HEK293 (cell line): ENCODE measurements around the gene CCBE1.
A peak's percentile ranks its signal among the peaks of the same experiment; 100 is the strongest.

Source experiments
- BCL11A ChIP-seq: fragments of 450-650 bp; formaldehyde crosslinking; IDR thresholded peaks from 2 replicates; pipeline ENCODE4 v1.5.1; 2016; ENCODE audit warnings: low read depth, missing biosample characterization, missing genetic modification characterization
- KLF8 ChIP-seq: fragments of 450-650 bp; formaldehyde crosslinking; IDR thresholded peaks from 2 replicates; pipeline ENCODE4 v1.5.1; 2016; ENCODE audit warnings: missing biosample characterization, missing genetic modification characterization
- PRDM1 ChIP-seq: fragments of 450-650 bp; formaldehyde crosslinking; IDR thresholded peaks from 2 replicates; pipeline ENCODE4; 2016; ENCODE audit warnings: missing biosample characterization, missing genetic modification characterization
- ZEB2 ChIP-seq: fragments of 450-650 bp; formaldehyde crosslinking; IDR thresholded peaks from 2 replicates; pipeline ENCODE4 v1.5.1; 2016; ENCODE audit warnings: missing biosample characterization, missing genetic modification characterization
- ZFP41 ChIP-seq: fragments of 450-650 bp; formaldehyde crosslinking; IDR thresholded peaks from 2 replicates; pipeline ENCODE4 v1.5.1; 2016; ENCODE audit warnings: missing biosample characterization, missing genetic modification characterization, borderline replicate concordance
- ZNF146 ChIP-seq: fragments of 450-650 bp; formaldehyde crosslinking; IDR thresholded peaks from 2 replicates; pipeline ENCODE4 v1.5.1; 2016; ENCODE audit warnings: missing biosample characterization, missing genetic modification characterization
- ZNF274 ChIP-seq, 2 experiments: fragments of 200-500 bp in 1 of 2; fragments of 450-650 bp in 1 of 2; sonication (Bioruptor generic) in 1 of 2; formaldehyde crosslinking in 1 of 2; IDR thresholded peaks; 2 replicates each; pipeline versions ENCODE4 v1.5.1 to v1.6.1; 2014 to 2016; ENCODE audit warnings: borderline replicate concordance in 1 of 2, inconsistent platforms in 1 of 2, low read length in 1 of 2, missing biosample characterization in 1 of 2, missing genetic modification characterization in 1 of 2
- ZNF423 ChIP-seq: fragments of 450-650 bp; formaldehyde crosslinking; IDR thresholded peaks from 2 replicates; pipeline ENCODE4 v1.5.1; 2016; ENCODE audit warnings: missing biosample characterization, missing genetic modification characterization
- ZNF501 ChIP-seq: fragments of 450-650 bp; formaldehyde crosslinking; IDR thresholded peaks from 2 replicates; pipeline ENCODE4 v1.5.1; 2016; ENCODE audit warnings: missing biosample characterization, missing genetic modification characterization
- ZSCAN16 ChIP-seq: fragments of 450-650 bp; formaldehyde crosslinking; IDR thresholded peaks from 2 replicates; pipeline ENCODE4 v1.5.1; 2016; ENCODE audit warnings: missing biosample characterization, missing genetic modification characterization
- TF ChIP-seq, protein P1 (sequence below): fragments of 450-650 bp; formaldehyde crosslinking; IDR thresholded peaks from 2 replicates; pipeline ENCODE4 v1.5.1; 2017; ENCODE audit warnings: missing biosample characterization, missing genetic modification characterization
- TF ChIP-seq, protein P2 (sequence below): fragments of 450-650 bp; formaldehyde crosslinking; IDR thresholded peaks from 2 replicates; pipeline ENCODE4 v1.5.1; 2016; ENCODE audit warnings: missing biosample characterization, missing genetic modification characterization

DNA sequence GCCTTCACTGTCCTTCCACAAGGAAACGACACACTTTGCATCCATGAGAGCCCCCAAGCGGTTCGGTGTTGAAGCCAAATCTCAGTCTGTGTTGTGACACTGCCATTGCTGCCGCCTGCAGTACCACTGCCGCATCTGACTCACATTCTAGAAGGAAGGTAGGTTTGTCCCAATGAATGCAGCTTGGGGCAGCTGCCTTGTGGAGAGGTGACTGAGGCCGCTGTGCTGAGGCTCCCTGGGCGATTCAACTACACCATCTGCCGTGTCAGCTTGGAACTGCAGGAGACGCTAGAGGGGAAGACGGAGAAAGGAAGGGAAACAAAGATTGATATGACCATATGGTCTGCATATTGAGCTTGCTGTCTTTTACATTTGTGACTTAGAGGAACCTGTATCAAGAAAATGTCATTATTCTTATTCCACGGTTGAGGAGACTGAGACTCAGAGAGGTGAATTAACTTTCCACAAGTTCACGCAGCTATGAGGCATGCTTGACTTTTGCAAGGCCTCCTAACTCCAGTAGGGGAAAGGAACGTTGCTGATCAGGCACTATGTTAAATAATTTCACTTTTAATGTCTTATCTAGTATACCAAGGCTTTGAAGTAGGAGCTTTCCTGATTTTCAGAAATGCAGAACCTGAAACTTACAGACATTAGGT is 294.7 kb downstream of the CCBE1 start:
- TF ChIP-seq ZNF423 (tag by site-specific recombination), result no peak
- TF ChIP-seq, protein P1, sequence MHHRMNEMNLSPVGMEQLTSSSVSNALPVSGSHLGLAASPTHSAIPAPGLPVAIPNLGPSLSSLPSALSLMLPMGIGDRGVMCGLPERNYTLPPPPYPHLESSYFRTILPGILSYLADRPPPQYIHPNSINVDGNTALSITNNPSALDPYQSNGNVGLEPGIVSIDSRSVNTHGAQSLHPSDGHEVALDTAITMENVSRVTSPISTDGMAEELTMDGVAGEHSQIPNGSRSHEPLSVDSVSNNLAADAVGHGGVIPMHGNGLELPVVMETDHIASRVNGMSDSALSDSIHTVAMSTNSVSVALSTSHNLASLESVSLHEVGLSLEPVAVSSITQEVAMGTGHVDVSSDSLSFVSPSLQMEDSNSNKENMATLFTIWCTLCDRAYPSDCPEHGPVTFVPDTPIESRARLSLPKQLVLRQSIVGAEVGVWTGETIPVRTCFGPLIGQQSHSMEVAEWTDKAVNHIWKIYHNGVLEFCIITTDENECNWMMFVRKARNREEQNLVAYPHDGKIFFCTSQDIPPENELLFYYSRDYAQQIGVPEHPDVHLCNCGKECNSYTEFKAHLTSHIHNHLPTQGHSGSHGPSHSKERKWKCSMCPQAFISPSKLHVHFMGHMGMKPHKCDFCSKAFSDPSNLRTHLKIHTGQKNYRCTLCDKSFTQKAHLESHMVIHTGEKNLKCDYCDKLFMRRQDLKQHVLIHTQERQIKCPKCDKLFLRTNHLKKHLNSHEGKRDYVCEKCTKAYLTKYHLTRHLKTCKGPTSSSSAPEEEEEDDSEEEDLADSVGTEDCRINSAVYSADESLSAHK (tag by site-specific recombination), result no peak; the same call in 1 of the 2 replicates
- TF ChIP-seq, protein P2, sequence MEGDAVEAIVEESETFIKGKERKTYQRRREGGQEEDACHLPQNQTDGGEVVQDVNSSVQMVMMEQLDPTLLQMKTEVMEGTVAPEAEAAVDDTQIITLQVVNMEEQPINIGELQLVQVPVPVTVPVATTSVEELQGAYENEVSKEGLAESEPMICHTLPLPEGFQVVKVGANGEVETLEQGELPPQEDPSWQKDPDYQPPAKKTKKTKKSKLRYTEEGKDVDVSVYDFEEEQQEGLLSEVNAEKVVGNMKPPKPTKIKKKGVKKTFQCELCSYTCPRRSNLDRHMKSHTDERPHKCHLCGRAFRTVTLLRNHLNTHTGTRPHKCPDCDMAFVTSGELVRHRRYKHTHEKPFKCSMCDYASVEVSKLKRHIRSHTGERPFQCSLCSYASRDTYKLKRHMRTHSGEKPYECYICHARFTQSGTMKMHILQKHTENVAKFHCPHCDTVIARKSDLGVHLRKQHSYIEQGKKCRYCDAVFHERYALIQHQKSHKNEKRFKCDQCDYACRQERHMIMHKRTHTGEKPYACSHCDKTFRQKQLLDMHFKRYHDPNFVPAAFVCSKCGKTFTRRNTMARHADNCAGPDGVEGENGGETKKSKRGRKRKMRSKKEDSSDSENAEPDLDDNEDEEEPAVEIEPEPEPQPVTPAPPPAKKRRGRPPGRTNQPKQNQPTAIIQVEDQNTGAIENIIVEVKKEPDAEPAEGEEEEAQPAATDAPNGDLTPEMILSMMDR (tag by site-specific recombination), result peak; percentile 100
- no peak for TF ChIP-seq ZSCAN16
- TF ChIP-seq KLF8 (tag by site-specific recombination), result no peak
- no peak for TF ChIP-seq BCL11A (tag by site-specific recombination)
- TF ChIP-seq ZNF146 (tag by site-specific recombination), result no peak
- no peak for TF ChIP-seq ZNF274 (IDR thresholded peaks at IDR 0.05; ENCODE audit: low read length)
- TF ChIP-seq ZNF274 (tag by site-specific recombination; IDR thresholded peaks at IDR 0.05; ENCODE audit: borderline replicate concordance), result no peak
- no peak; the same call in 1 of the 2 replicates for TF ChIP-seq ZEB2 (tag by site-specific recombination)
- TF ChIP-seq PRDM1 (tag by site-specific recombination), result no peak
- TF ChIP-seq ZFP41 (tag by site-specific recombination), result no peak
- peak; percentile 90 for TF ChIP-seq ZNF501
